GM21360 (cell line): Measurements from ENCODE around the gene VDAC1.

Source experiments
- ATAC-seq: cut with Tn5 transposase; IDR thresholded peaks from one replicate; pipeline ENCODE4 v1.9.1; 2021; ENCODE audit warnings: mild to moderate bottlenecking, moderate library complexity; ENCODE audit not compliant: unreplicated experiment

VDAC1 gene

DNA sequence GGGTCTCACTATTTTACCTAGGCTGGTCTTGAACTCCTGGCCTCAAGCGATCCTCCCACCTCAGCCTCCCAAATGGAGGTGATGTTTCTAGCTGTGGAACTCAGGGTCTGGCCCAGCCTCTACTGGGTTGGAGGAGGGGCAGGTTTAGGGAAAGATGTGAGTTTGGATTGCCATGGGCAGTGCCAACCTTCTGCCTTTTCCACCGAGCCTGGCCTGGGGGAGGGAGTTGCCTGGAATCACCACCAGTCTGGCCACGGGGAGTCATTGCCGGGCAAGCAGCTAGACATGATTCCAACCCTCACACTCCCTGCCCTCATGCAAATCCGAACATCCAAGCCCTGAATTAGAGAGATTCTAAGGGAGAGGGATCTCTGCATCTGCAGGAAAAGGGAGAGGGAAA lies 21.0 kb upstream of the VDAC1 start:
- no peak for ATAC-seq

DNA sequence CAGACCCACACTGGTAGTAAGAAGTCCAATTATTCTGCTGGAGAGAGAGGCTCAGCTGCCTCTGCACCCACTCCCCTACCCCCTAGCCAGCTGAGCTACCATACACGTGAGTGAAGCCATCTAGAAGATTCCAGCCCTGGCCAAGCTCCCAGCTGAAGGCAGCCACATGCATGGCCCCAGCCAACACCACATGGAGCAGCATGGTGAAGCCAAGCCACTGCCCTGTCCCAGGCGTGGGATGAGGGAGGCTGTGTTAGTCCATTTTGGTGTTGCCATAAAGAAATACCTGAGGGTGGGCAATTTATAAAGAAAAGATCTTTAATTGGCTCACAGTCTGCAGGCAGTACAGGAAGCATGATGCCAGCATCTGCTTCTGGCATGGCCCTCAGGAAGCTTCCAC lies 20.0 kb upstream of the VDAC1 start:
- ATAC-seq = no peak

DNA sequence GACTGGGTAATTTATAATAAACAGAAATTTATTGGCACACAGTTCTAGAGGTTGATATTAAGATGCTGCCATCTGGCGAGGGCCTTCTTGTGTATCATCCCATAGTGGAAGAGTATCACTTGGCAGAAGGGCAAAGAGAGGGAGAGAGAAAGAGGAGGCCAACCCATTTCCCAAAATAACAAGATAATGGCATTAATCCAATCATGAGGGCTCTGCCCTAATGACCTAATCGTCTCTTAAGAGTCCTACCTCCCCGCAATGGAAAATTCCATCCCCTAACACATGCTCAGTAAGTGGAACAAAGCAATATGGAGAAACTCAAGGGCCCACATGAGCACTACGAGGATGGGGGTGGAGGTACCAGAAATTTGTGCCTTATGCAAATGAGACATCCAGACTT lies 17.6 kb upstream of the VDAC1 start:
- no peak for ATAC-seq

DNA sequence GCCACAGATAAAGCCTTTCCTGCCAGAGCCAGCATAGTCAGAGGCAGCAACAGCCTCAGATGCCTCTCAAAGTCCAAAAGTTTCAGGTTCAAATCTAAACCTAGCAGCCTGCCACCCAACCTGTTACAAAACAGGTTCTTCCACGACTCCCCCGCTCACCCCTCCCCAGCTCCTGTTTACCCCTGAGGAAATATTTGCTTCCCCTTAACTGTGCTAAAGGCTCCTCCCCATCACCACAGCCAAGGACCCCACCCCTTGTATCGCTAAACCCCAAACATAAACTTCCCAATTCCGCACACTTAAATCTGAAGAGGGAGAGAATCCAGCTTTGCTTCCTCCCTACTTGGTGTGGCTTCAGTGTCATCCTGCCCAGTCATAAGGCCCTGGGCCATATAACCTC lies 15.4 kb upstream of the VDAC1 start:
- no peak for ATAC-seq

DNA sequence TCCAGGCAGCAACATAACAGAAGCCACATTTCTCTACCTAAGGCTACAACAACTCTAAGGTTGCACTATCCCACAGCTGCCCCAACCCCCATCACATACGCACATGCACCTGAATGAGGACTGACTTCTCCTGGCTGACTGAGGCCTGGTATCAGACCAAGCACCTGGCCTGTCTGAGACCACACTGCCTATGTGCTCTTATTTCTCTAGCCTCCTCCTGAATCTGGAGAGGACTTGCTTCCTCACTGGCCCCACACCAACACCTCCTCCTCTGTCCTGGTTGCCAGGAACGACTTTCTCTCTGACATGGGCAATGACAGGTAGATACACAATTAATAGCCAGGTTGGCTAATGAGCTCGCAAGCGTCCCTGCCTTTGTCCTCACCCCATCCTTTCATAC lies 14.9 kb upstream of the VDAC1 start:
- no peak for ATAC-seq

DNA sequence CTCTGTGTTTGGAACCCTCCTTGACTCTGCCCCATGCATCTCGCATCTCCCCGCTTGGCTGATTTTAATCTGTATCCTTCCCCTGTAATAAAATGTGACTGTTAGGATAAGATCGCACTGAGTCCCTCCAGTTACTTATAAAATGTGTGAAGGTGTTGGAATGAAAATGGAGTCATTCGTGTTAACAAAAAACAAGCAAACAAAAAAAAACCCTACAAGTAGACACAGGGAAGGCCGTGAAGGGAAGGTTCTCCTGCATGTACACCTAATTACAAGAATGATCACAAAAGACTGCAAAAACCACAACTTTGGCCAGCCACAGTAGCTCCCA lies 14.2 kb upstream of the VDAC1 start:
- no peak for ATAC-seq

DNA sequence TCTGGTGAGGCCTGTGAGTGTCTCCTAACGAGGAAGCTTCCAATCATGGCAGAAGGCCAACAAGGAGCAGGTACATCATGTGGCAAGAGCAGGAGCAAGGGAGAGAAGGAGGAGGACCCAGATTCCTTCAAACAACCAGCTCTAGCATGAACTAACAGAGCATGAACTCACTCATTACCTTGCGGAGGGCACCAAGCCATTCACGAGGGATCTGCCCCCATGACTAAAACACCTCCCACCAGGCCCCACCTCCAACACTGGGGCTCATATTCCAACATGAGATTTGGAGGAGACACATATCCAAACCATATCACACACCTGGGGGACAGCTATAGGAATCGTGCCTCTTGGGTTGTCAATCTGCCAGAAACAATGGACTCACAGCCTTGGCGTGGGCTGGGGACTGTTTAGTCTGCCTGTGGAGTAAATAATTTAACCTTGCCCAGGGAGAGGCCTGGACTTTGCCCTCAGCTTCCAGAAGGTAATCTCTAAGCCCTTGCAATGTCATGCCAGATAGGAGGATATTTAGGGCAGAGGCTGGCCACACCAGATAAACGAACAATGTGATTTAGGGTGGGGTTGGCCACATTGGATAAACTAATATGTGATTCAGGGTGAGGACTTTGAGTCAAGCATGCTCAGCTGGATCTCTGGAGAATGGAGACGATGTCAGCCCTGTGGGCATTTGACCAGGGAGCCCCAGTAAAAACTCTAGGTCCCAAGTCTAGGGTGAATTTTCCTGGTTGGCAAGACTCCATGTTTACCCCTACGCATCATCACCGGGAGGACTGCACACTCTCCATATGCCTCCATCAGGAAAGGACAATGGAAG lies 13.6 kb upstream of the VDAC1 start:
- no peak for ATAC-seq

DNA sequence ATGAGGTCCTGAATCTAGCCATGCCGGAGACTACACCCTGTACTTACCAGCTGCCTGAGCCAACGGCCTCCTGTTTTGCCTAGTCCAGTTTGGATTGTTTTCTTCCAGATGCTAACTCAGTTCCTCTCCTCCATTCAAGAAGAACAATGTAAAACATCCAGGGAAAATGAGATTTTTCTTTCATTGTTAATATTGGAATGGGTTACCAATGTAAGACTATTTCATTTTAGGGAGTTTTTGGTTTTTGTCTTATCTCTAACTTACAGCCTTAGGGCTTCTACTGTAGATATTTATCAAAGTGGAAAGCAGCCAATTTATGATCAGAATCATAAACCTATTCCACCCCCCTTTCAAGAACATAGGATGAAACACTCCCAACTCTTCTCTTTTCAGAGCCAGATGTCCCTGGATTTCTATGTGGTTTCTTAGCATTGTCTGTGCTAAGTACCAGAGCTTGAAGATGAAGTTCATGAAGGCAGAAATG lies 3.5 kb upstream of the VDAC1 start:
- ATAC-seq = no peak

DNA sequence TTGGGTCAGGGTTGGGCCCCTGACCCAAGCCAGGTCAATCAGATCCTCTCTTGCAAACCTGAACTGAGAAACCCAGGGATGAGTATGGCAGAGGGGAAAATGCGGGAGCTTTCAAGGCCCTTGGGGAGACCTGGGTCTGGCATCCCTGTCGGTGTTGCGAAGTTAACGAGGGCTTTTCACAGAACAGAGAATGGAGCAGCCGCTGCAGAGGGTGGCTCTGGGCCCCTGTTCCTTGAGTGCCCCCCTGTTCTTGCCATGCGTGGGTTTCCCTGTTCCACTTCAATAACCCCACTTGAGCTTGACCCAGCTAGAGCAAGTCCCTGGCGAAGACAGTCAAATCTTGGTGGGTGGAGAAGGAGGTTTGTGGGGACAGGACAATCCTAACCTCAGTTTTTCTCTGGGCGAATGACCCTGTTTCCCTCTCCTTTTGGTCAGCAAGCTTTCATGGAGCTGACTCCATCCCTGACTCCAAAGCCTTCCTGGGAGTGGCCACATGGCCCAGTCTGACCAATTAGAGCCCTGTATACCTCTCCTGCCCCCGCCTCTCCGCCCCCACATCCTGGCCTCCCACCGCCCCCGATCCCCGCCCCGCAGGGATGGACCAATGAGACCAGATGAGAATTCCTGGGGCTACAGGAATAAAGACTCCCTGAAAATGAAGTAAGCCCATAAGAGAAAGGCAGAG lies 2.9 kb upstream of the VDAC1 start:
- no peak for ATAC-seq

DNA sequence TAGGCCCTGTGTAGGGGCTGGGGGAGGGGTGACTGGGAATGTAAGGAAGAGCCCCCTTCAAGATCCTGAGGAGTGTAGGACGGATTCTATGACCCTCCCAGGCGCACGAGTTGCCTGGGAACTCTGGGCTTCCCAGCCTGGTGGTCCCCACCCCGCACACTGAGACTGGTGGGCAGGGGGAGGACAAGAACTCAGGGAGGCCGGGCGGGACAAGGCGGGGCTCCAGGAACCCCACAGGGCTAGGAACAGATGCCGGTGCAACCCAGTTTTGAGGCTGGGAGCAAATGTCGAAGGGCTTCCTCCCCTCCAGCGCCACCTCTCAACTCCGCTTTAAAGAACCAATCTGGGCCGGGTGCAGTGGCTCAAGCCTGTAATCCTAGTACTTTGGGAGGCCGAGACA lies 1.3 kb upstream of the VDAC1 start:
- no peak for ATAC-seq

DNA sequence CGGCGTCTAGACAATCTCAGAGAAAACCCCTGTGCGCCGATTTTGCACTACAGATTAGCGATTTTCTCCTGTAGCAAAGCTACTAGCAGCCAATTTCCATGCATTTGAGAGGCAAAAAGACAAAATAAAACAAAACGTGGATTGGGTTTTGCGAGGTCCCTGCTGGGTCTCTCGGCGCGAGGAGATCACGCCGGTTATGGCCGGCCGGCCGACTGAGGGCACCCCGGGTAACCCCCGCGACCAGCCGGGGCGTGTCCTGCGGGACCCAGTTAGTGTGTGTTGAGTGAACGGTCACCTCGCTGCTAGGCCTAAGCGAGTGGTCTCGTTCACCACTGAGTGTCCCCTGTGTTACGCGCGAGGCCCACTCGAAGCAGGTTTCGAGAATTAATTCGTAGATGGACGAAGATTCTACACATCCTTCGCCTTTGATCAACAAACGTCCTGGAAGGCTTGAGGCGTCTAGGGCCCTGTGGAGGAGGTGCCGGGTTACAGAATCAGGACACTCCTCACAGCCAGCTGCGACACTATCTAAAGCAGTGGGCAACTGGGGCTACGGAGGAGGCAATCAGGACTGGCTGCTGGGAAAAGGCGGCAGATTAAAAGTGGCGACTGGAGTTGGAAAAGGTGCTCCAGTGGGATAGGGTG lies 764 bp upstream of the VDAC1 start:
- no peak for ATAC-seq

DNA sequence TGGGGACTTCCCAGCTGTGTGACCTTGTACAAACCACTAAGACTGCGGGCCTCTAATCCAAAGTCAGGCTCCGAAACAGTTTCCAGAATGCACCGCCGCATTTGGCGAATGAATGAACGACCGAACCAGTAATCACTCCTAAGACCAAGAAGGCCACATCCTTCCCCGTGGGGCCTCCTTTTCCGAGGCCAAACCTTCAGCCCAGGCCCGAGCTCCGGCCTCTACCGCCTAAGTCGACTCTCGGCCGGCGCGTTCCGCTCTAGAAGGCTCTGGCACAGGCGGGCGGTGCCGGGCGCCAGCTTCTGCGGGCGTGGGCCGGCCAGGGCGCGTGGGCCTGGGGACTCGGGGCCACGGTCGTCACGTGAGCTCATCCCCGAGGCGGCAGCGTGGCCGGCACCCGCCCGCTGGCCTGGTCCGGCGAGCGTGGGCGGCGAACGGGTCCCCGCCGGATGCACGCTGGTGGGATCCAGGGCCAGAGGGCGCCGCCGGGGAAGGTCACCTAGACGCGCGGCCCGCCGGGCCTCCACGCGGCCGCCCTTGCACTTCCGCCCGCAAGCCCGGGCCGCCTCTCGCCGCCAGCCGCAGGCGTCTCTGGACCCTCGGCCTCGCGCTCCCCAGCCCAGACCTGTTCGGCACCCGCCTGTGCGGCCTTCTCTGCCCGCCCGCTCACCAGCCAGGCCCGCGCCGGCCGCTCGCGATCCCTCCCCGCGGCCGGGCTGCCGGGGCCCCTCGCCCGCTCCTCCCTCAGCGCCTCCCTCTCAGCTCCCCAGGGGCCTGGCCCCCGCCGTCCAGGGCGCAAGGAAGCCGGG lies 754 bp downstream of the VDAC1 start:
- peak; percentile 27 for ATAC-seq

DNA sequence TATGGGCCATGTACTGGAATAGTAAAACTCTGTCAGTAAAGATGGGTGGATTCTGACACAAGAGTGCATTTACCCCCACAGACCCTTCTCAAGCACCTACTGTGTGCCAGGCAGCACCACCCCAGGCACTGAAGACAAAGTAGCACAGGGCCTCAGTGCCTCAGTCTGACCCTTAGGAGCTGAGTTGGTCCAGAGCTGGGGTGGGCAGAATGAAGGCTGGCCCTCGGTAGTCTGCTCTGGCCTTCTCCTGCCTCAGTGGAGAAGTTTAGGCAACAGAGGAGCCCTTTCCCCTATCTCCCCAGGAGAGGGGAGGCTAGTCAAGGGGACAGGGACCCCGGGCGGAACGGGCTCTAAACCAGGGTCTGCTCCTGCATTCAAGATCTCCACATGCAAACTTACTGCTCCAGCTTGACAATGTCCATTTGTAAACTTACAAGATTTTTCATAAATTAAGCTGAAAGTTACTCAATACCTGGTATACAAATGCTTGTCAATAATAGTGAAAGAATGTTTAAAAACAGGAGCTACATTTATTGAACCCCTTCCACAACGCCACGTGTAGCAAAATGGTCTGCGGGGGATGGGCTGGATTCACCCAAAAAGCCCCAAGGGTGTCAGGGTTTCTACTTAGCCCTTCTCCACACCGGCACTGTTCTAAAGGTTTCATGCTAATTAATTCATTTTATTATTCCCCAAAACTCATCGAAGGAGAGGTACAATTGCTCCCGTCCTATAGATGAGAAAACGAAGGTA lies 1.5 kb downstream of the VDAC1 start:
- ATAC-seq = no peak

DNA sequence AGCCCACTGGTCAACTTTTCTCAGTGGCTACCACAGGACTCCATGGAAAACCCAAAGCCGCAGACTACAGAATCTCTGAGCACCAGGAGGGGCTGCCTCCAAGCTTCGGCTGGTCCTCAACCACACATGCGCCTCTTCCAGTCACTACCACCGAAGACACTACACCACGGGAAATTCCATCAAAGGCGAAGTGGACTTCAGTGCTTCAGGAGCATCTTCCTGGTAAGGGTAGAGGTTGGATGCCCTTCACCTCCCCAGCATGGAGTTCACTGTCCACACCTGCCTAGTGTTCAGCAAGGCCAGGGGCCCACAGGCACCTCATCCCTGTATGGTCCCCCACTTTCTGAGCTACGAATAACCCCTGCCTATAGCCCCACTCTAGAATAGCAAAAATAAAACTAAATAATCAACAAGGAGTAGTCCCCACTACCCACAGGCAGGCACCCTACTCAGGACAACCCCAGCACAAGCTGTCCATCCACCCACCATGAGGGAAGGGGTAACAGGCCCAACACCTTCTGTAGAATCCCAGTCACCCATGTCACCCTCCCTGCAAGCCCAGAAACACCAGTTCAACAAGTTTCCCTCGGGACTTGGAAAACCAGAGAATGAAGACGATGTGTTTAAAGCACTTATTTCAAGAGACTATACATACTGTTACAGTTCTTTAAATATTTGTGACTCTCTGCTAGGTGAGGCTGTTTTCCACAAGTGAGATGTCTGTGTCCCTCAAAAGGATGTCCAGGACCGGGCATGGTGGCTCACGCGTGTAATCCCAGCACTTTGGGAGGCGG lies 2.6 kb downstream of the VDAC1 start:
- ATAC-seq = no peak

DNA sequence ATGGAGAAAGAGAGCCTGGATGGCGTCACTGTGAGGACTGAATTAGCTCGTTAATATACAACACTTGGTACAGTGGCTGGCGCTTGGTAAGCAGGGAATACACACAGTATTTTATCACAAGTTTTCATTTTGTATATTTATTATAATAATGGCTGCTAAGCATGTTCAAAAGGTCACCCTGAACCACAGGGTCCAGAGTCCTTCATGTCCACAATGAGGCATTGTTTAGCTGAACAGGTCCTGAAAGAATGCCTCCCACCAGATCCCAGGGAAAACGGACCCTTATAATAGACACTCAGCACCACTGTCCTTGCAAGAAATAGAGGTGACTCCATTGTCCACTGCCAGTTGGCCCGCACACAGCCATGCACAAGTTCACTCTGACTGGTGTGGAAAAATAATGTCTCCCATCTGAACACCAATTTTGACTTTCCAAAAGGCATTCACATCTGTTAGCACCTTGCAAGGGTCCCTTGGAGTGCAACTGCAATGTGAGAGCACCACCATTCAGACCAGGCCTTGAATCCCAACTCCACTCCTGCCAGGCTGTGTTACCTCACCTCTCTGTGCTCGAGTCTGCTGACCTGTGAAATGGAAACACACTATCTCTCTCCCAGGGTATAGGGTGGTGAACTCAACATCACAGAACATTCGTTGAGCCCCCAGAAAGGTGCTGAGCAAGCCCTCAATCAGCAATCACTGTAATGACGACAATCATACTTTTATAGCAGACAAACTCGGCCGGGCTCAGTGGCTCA lies 3.9 kb downstream of the VDAC1 start:
- no peak for ATAC-seq

DNA sequence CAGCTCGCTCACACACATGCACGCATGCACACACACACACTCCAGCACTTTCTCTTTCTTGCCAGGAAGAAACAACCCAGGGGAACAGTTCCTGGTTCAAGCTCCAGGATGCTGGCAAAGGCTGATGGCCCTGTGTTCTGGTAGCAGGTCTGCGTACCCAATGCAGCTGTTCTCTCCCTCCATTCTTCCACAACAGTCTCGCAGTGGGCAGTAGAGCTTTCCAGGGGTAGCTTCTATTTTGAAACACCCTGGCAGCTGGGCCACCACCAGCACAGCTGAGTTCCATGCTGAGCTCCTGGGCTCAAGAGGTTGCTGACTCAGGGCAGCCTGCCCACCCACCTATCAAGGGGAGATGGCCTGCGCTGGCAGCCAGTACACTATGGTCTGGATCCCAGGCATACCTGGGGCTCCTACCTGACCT lies 4.7 kb downstream of the VDAC1 start:
- ATAC-seq = no peak

DNA sequence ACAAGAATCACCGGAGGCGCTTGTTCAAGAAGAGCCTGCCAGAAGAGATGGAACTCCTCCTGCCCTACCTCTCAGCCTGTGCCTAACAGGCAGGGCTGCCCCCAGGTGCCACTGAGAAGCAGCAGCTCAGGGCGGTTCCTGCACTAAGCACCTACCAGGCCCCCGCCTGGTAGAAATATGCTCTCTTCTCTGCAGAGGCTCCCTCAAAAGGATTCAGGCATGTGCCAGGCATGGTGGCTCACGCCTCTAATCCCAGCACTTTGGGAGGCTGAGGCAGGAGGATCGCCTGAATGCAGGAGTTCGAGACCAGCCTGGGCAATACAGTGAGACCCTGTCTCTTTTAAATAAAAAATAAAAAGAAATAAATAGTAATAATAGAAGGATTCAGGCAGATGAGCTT lies 6.0 kb downstream of the VDAC1 start:
- ATAC-seq = no peak

DNA sequence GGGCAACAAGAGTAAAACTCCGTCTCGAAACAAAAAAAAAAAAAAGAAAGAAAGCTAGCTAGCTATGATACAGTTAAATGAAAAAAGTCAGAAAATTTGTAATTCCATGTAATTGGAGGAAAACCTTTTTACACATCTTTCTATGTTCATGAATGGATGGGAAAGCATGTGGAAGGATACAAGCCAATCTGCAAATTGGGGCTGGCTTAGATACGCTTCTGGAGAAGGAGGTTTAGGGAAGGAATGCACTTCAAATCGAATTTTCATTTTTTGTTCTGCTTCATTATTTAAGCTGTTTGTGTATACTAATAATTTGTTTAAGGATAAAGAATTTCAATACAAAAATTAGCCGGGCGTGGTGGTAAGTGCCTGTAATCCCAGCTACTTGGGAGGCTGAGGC lies 6.7 kb downstream of the VDAC1 start:
- no peak for ATAC-seq

DNA sequence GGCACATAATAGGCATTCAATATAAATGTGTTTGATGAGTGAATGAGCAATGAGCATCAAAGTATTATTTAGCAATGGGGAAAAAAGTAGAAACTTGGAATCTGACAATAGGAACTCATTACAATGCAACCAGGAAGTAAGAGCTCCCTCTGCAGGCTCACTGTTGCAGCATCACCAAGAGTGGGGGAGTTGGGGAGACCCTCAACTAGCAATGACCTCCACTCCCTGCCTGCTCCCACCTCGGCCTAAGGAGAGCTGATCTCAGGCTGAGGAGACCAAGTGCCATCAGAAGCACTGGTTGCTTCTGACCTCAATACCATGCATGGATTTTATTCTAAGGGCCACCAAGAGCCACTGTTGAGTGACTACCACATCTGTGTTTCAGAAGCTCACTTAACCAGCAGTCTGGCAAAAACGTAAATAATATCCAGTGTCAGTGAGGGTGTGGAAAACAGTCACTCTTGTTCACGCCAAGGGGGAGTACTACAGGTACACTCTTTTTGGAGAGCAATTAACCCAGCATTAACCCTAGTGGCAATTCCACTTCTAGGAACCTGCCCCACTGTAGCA lies 8.0 kb downstream of the VDAC1 start:
- ATAC-seq = no peak
